ENCODE measurements around the gene ZBTB7C.

DNA sequence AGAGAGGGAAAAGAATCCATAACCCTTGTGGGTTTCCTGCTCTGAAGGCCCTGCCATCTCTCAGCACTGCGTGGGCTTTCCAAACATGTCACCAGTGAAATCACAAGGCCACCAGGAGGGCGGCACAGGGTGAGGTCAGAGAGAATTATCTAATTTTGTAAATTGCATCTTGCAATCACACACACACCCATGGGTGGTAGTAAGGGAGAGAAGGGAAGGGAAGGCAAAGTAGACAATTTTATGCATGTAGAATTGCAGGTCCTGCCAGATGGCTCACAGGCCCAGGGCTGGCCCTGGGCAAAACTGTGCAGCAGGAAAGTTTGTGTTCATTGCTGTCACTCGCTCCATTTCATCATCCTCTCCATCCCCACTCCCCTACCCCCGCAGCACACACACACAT, 21.0 kb upstream of the ZBTB7C start:
- TF ChIP-seq, protein P1, sequence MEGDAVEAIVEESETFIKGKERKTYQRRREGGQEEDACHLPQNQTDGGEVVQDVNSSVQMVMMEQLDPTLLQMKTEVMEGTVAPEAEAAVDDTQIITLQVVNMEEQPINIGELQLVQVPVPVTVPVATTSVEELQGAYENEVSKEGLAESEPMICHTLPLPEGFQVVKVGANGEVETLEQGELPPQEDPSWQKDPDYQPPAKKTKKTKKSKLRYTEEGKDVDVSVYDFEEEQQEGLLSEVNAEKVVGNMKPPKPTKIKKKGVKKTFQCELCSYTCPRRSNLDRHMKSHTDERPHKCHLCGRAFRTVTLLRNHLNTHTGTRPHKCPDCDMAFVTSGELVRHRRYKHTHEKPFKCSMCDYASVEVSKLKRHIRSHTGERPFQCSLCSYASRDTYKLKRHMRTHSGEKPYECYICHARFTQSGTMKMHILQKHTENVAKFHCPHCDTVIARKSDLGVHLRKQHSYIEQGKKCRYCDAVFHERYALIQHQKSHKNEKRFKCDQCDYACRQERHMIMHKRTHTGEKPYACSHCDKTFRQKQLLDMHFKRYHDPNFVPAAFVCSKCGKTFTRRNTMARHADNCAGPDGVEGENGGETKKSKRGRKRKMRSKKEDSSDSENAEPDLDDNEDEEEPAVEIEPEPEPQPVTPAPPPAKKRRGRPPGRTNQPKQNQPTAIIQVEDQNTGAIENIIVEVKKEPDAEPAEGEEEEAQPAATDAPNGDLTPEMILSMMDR (IDR thresholded peaks at IDR 0.05), result no peak
- TF ChIP-seq EZH2 (IDR thresholded peaks at IDR 0.05; ENCODE audit: borderline replicate concordance, insufficient read depth, low read depth, low read length, poor library complexity, severe bottlenecking), result no peak

Data from B cell (primary cell).